ENCODE measurements around the gene SULT4A1. TPM values are rescaled to one million over a fixed set of nuclear protein-coding genes. Genes with fewer than 3 reads are reported as not detected.

SULT4A1 gene
- total and polyA plus RNA-seq, 9 of the 15 experiments (the other 6 are each of a cell fraction or from before 2014, with no cell fraction given): 0.03 to 0.20 (median 0.09) TPM; not detected in 3

DNA sequence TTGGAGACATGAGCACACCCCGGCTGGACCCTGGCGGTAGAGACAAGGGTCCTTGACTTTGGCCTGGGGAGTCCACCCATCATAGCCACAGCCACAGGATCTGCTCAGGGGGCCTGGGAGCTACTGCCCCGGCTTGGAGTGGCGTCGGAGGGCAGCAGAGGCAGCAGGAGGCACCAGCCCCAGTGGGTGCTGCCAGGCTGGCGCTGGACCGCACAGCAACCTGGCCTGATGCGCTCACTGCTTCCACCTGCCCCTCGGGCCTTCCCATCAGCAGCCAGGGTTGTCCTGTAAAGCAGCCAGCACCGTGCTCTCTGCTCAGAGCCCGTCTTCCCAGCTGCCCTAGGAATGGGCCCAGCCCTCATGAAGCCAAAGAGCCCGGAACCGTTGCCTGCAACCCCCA, 21.9 kb downstream of the SULT4A1 start:
- H2AFZ ChIP-seq (ENCODE audit: low read depth, low read length): no peak overlapping the region
- in situ Hi-C loops (cut with MboI) (no loop called here), intact Hi-C loops (cut with micrococcal nuclease) (no loop called here)
- no peak overlapping the region for H3K4me3 ChIP-seq
- no TSS peak for BruUV-seq (replicated peaks)
- no peaks in the 10 kb centered on the region for H3K36me3 ChIP-seq (ENCODE audit: control insufficient read depth, insufficient read depth, low read length)
- ATAC-seq (no peak), FAIRE-seq (no peak), DNase-seq (ENCODE audit: extremely low read depth in 1 of 4, low spot score in 3 of 4) (no peak)
- no peaks in the 10 kb centered on the region for H3K9me1 ChIP-seq (ENCODE audit: control insufficient read depth, insufficient read depth, low read length)
- H3K27me3 ChIP-seq (ENCODE audit: control insufficient read depth in 2 of 2, insufficient read depth in 2 of 2, low read length in 2 of 2): peaks cover 6 to 31% of the 10 kb centered on the region in 2 experiments; a peak in 3 of 5 replicates
- no peaks in the 10 kb centered on the region for H3K79me2 ChIP-seq (ENCODE audit: control insufficient read depth, insufficient read depth, low read length)
- POLR2A ChIA-PET: no interaction called here
- CTCF ChIA-PET (ENCODE audit: low intra/inter-chr PET ratio): no interaction called here
- no peaks in the 10 kb centered on the region for H3K4me1 ChIP-seq (replicated peaks in 1 of 2; ENCODE audit: control insufficient read depth in 2 of 2, insufficient read depth in 2 of 2, low read length in 2 of 2)
- no peak overlapping the region for H3K4me2 ChIP-seq (ENCODE audit: insufficient read depth, low read length)
- H3K9me3 ChIP-seq (replicated peaks; ENCODE audit: control insufficient read depth, insufficient read depth, low read depth, low read length): no peaks in the 10 kb centered on the region
- no peak overlapping the region for H3K9ac ChIP-seq (ENCODE audit: insufficient read depth in 1 of 2, low read depth in 2 of 2, low read length in 2 of 2)
- WGBS (ENCODE audit: insufficient coverage, low coverage, missing lambda C conversion rate): 0% methylated on average over 6 of the region's 13 CpGs
- H3K27ac ChIP-seq (ENCODE audit: extremely low read depth, low read depth, low read length): no peak overlapping the region
- TF ChIP-seq ZNF57 (CRISPR knock-in tag; IDR thresholded peaks at IDR 0.05): no peak
- TF ChIP-seq, protein P1, sequence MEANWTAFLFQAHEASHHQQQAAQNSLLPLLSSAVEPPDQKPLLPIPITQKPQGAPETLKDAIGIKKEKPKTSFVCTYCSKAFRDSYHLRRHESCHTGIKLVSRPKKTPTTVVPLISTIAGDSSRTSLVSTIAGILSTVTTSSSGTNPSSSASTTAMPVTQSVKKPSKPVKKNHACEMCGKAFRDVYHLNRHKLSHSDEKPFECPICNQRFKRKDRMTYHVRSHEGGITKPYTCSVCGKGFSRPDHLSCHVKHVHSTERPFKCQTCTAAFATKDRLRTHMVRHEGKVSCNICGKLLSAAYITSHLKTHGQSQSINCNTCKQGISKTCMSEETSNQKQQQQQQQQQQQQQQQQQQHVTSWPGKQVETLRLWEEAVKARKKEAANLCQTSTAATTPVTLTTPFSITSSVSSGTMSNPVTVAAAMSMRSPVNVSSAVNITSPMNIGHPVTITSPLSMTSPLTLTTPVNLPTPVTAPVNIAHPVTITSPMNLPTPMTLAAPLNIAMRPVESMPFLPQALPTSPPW (CRISPR knock-in tag; IDR thresholded peaks at IDR 0.05): no peak
- TF ChIP-seq BRD4 (IDR thresholded peaks at IDR 0.05): no peak
- TF ChIP-seq, protein P2, sequence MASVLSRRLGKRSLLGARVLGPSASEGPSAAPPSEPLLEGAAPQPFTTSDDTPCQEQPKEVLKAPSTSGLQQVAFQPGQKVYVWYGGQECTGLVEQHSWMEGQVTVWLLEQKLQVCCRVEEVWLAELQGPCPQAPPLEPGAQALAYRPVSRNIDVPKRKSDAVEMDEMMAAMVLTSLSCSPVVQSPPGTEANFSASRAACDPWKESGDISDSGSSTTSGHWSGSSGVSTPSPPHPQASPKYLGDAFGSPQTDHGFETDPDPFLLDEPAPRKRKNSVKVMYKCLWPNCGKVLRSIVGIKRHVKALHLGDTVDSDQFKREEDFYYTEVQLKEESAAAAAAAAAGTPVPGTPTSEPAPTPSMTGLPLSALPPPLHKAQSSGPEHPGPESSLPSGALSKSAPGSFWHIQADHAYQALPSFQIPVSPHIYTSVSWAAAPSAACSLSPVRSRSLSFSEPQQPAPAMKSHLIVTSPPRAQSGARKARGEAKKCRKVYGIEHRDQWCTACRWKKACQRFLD (CRISPR knock-in tag; IDR thresholded peaks at IDR 0.05): no peak
- TF ChIP-seq PHB2 (IDR thresholded peaks at IDR 0.05; ENCODE audit: low read depth): no peak
- TF ChIP-seq NFATC3 (IDR thresholded peaks at IDR 0.05): no peak
- no peaks in the 10 kb centered on the region for H4K20me1 ChIP-seq (replicated peaks; ENCODE audit: control insufficient read depth, insufficient read depth, low read length)
